Measurements from ENCODE around the gene QRFPR. TPM values are rescaled to one million over a fixed set of nuclear protein-coding genes. Genes with fewer than 3 reads are reported as not detected.

QRFPR gene
- total RNA-seq, 1 experiment from 2014 or later: 0.63 TPM

DNA sequence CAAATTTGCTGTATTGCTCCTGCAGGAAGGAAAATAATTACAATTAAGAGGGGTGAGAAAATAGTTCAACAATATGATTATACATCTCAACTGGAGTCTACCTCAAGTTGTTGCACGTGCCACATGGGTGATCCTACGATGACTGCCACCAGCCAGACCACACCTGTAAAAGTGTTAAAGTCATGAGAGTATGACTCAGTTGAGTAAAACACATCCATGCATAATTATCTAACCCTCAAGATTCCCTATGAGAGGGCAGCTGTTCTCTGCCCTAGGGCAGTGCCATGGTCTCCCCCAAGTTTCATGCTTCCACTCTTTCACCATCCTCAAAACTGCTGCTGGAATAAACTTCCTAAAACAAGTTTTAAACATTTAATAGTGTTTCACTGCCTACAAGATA lies 44.1 kb downstream of the QRFPR start:
- Histone ChIP-seq H2BK15ac (ENCODE audit: low read depth, low read length) (no peak overlapping the region), H3K18ac (ENCODE audit: insufficient read length, low read depth, low read length) (no peak overlapping the region), H2AK5ac (ENCODE audit: insufficient read length, low read length) (no peak overlapping the region), H3K9me3 (ENCODE audit: control insufficient read depth, low read depth, low read length) (no peaks in the 10 kb centered on the region), H3T11ph (ENCODE audit: low read length) (no peak overlapping the region), H3K27ac (ENCODE audit: insufficient read length, low read depth, low read length) (no peak overlapping the region), H4K91ac (ENCODE audit: insufficient read length, low read depth, low read length) (no peak overlapping the region), H2BK20ac (ENCODE audit: low read depth, low read length, poor library complexity, severe bottlenecking) (no peak overlapping the region), H3K4me1 (ENCODE audit: insufficient read depth, low read length) (no peaks in the 10 kb centered on the region), H2BK120ac (ENCODE audit: low read depth, low read length, poor library complexity, severe bottlenecking) (no peak overlapping the region), H3K23ac (ENCODE audit: insufficient read length, low read depth, low read length) (no peak overlapping the region), H2BK5ac (ENCODE audit: insufficient read length, low read length) (no peak overlapping the region), H4K8ac (replicated peaks; ENCODE audit: insufficient read length, low read depth, low read length) (no peak overlapping the region), H3K4ac (ENCODE audit: low read depth, low read length) (no peak overlapping the region), H2BK12ac (ENCODE audit: insufficient read length, low read depth, low read length) (no peak overlapping the region), H3K9ac (ENCODE audit: extremely low read depth, insufficient read length, low read length) (no peak overlapping the region), H3K79me2 (ENCODE audit: insufficient read depth, low read length) (no peaks in the 10 kb centered on the region), H2AFZ (ENCODE audit: low read length) (no peak overlapping the region), H3K27me3 (ENCODE audit: insufficient read depth, low read length) (no peaks in the 10 kb centered on the region), H4K20me1 (ENCODE audit: control insufficient read depth, insufficient read depth, insufficient read length) (no peaks in the 10 kb centered on the region), H3K23me2 (ENCODE audit: insufficient read length, low read depth, low read length, poor library complexity, severe bottlenecking) (no peaks in the 10 kb centered on the region), H3K4me2 (ENCODE audit: insufficient read depth, insufficient read length, low read length) (no peak overlapping the region), H3K56ac (ENCODE audit: insufficient read length, low read depth, low read length) (no peak overlapping the region), H4K5ac (ENCODE audit: insufficient read length, low read depth, low read length) (no peak overlapping the region), H3K79me1 (ENCODE audit: insufficient read depth, low read depth, low read length, poor library complexity, severe bottlenecking) (no peaks in the 10 kb centered on the region), H3K14ac (ENCODE audit: insufficient read depth, low read length) (no peak overlapping the region)
- H3K9me3 Mint-ChIP-seq: no peaks in the 10 kb centered on the region
- no peaks in the 10 kb centered on the region for H3K36me3 Mint-ChIP-seq (ENCODE audit: insufficient read depth in 1 of 3, low read depth in 3 of 3)
- H3K4me1 Mint-ChIP-seq: peaks cover 5 to 6% of the 10 kb centered on the region in 2 experiments
- no peak for TF ChIP-seq CTCF (conservative IDR thresholded peaks at IDR 0.05)
- no peak overlapping the region for H3K27ac Mint-ChIP-seq
- no peak for DNase-seq
- no peak overlapping the region for H3K4me3 Mint-ChIP-seq
- no CpG with 5 or more reads among the region's 2 CpGs for WGBS (ENCODE audit: extremely low coverage, insufficient read length, low lambda C conversion rate)
- H3K27me3 Mint-ChIP-seq (ENCODE audit: low read depth): no peaks in the 10 kb centered on the region

Data from H9 (cell line).